Duodenal mucosa (tissue), 2 donors: ENCODE results near the gene RIMKLA.

Experiments
- H3K27ac ChIP-seq: one replicate; pipeline ENCODE4 v1.7.0; 2013; ENCODE audit warnings: low read depth, low read length
- H3K27me3 ChIP-seq, 2 donors: one replicate each; pipeline ENCODE4 v1.7.0; 2013; ENCODE audit warnings: low read length in 2 of 2, control low read depth in 1 of 2; ENCODE audit not compliant: insufficient read depth in 2 of 2, control insufficient read depth in 1 of 2
- H3K36me3 ChIP-seq, 2 donors: one replicate each; pipeline ENCODE4 v1.7.0; 2013; ENCODE audit warnings: low read length in 2 of 2, control low read depth in 1 of 2; ENCODE audit not compliant: insufficient read depth in 2 of 2, control insufficient read depth in 1 of 2
- H3K4me1 ChIP-seq, 2 donors: one replicate each; pipeline ENCODE4 v1.7.0; 2013; ENCODE audit warnings: low read length in 2 of 2, control low read depth in 1 of 2; ENCODE audit not compliant: insufficient read depth in 2 of 2, control insufficient read depth in 1 of 2
- H3K4me3 ChIP-seq, 2 donors: one replicate each; pipeline ENCODE4 v1.7.0; 2013; ENCODE audit warnings: low read length in 2 of 2, low read depth in 1 of 2
- H3K9ac ChIP-seq, 2 donors: one replicate each; pipeline ENCODE4 v1.7.0; 2013; ENCODE audit warnings: low read length in 2 of 2, low read depth in 1 of 2
- H3K9me3 ChIP-seq, 2 donors: one replicate each; pipeline ENCODE4 v1.7.0; 2013; ENCODE audit warnings: low read length in 2 of 2, control low read depth in 1 of 2; ENCODE audit not compliant: control insufficient read depth in 1 of 2

RIMKLA gene

DNA sequence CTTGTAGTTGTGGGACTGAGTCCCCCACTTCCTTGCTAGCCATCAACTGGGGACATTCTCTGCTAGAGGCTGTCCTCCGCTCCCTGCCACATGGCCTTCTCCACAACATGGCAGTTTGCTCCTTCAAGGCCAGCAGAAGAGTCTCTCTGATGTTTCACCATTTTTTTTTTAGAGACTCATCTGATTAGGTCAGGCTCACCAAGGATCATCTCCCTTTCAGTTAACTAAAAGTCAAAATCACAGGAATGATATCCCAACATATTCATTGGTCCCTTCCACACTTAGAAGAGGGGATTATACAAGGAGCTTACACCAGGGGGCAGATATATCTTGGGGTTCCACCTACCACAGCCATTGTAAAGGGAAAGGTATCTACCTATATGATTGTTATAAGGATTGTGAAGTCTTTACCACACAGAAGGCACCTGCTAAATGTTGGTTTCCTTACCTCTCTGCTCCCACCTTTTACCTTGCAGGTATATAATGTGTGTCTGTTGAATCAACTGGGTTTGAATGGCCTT lies 23.3 kb downstream of the RIMKLA start:
- no peaks in the 10 kb centered on the region for H3K36me3 ChIP-seq
- no peak overlapping the region for H3K9ac ChIP-seq
- no peak overlapping the region for H3K27ac ChIP-seq
- H3K9me3 ChIP-seq: no peaks in the 10 kb centered on the region
- no peaks in the 10 kb centered on the region for H3K27me3 ChIP-seq
- H3K4me1 ChIP-seq: no peaks in the 10 kb centered on the region
- no peak overlapping the region for H3K4me3 ChIP-seq

DNA sequence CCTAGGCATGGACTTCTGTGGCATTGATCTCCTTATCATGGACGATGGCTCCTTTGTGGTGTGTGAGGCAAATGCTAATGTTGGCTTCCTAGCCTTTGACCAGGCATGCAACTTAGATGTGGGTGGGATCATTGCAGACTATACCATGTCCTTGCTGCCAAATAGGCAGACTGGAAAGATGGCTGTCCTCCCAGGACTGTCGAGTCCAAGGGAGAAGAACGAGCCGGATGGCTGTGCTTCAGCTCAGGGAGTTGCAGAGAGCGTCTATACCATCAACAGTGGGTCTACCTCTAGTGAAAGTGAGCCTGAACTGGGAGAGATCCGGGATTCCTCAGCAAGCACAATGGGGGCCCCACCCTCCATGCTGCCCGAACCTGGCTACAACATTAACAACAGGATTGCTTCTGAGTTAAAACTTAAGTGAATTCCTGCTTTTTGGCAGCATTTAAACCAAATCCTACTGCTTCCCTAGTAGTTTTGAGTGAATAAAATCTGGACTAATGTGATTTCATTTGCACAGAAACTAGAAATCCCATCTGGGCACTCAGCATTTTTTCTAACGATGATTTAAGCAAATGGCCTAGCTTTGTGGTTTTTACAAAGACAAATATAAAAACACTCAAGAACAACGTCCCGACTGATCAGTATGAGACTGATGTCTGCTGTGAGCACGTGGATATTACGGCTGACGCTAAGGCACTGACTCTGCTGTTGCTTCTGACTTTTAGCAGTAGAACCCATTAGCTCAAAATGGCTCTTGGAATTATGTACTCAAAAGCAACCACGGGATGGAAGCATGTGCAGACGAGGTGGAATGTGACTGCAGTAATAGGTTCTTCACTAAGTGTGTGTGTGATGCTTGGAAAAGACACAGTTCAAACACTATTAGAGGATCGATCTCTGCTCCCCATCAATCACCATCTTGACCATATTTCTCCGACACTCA lies 34.2 kb downstream of the RIMKLA start:
- H3K9ac ChIP-seq: no peak overlapping the region
- H3K9me3 ChIP-seq: no peaks in the 10 kb centered on the region
- no peak overlapping the region for H3K27ac ChIP-seq
- H3K4me1 ChIP-seq: no peaks in the 10 kb centered on the region
- no peaks in the 10 kb centered on the region for H3K27me3 ChIP-seq
- no peaks in the 10 kb centered on the region for H3K36me3 ChIP-seq
- H3K4me3 ChIP-seq: no peak overlapping the region

DNA sequence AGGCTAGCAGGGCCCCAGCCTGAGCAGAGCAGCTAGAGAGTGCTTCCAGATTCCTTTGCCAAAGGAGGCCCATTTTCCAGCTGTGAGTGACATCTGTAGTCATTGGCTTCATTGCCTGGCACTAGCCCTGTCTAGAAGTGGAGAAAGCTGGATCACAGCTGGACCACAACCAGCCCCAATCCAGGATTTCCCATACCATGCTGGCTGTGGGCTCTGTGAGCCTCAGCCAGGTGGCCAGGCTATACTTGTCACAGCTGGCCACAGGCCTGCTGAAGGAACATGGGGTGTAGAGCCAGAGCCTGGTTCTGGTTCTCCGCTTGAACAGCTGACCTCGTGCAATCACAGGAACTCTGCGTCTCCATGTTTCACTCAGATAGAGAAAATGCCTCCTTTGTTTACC lies 36.6 kb downstream of the RIMKLA start:
- H3K4me1 ChIP-seq: peaks cover 0 to 12% of the 10 kb centered on the region in 2 donors
- no peaks in the 10 kb centered on the region for H3K27me3 ChIP-seq
- no peaks in the 10 kb centered on the region for H3K36me3 ChIP-seq
- H3K9me3 ChIP-seq: no peaks in the 10 kb centered on the region
- H3K9ac ChIP-seq: no peak overlapping the region
- H3K4me3 ChIP-seq: no peak overlapping the region
- no peak overlapping the region for H3K27ac ChIP-seq

DNA sequence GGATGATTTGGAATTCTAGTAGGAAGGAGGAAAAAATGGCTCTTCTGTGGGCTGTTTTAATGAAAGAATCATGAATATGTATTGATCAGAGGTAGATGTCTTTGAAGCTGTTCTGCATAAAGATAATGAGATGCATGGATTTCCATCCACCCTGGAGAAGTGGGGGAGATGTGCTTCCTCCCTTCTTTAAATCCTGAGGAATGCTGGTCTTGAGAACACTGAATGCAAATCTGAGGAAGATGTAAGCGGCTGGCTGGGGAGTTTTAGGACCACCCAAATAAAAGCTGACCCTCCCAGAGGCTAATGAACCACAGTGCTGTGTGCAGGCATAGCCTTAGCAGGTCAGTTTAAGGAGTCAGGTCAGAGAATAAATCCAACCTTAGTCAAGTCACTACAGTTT lies 37.9 kb downstream of the RIMKLA start:
- H3K4me1 ChIP-seq: peaks cover 0 to 12% of the 10 kb centered on the region in 2 donors
- no peaks in the 10 kb centered on the region for H3K27me3 ChIP-seq
- no peaks in the 10 kb centered on the region for H3K36me3 ChIP-seq

DNA sequence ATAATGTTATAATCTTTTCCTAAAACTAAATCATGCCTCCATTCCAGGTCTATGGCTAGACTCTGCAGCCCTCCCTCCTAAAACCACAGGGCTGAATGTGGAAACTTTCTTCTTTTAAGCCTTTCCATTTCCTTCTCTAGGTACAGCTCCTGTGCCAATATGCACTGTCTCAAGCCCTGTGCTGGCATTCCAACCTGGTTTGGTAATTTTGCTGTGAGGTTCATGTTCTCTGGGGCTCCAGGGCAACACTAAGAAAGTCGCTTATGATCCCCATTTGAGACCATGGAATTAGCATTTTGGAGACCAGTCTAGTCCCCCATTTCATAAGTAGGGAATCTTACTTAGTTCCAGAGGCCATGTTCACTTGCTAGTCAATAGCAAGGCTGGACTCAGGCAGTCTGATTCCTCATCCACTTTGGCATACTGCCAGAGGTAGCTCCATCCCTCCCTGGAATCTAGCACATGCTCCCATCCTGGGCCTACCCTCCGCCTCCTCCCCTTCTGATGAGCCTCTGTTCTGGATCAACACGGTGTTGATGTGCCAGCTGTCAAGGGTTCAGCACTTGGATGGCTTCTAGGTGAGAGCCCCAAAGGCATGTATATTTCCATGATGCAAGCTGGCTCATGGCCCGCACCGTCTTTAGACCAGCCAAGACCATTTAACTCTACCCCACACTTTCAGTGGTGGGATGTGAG lies 38.7 kb downstream of the RIMKLA start:
- H3K9ac ChIP-seq: no peak overlapping the region
- H3K4me3 ChIP-seq: no peak overlapping the region
- peaks cover 0 to 12% of the 10 kb centered on the region in 2 donors for H3K4me1 ChIP-seq
- no peaks in the 10 kb centered on the region for H3K27me3 ChIP-seq
- H3K36me3 ChIP-seq: no peaks in the 10 kb centered on the region
- no peaks in the 10 kb centered on the region for H3K9me3 ChIP-seq
- no peak overlapping the region for H3K27ac ChIP-seq

More for the DNA sequence above, 37.9 kb downstream of the RIMKLA start:
- no peaks in the 10 kb centered on the region for H3K9me3 ChIP-seq
- no peak overlapping the region for H3K4me3 ChIP-seq
- no peak overlapping the region for H3K9ac ChIP-seq
- H3K27ac ChIP-seq: no peak overlapping the region

DNA sequence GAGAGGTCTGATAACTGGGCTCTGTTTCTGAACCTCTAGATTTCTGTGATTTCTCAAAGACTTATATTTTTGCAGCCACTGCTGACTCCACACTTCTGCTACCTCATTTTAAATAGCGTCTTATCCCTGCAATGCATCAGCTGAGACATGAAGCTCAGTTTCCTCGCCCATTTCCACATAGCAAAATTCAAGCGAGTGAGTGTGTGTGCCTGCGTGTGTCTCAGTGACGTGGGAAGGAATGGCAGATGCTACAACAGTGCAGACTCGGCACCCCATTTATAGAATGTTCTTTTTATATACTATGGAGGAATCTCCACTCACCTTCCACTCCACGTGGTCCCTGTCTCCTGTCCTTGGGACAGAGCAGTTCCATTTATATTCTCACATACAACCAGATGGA lies 39.5 kb downstream of the RIMKLA start:
- H3K27ac ChIP-seq: no peak overlapping the region
- H3K9ac ChIP-seq: no peak overlapping the region
- H3K36me3 ChIP-seq: no peaks in the 10 kb centered on the region
- H3K4me3 ChIP-seq: no peak overlapping the region
- H3K9me3 ChIP-seq: no peaks in the 10 kb centered on the region
- H3K27me3 ChIP-seq: no peaks in the 10 kb centered on the region
- peaks cover 0 to 12% of the 10 kb centered on the region in 2 donors for H3K4me1 ChIP-seq

DNA sequence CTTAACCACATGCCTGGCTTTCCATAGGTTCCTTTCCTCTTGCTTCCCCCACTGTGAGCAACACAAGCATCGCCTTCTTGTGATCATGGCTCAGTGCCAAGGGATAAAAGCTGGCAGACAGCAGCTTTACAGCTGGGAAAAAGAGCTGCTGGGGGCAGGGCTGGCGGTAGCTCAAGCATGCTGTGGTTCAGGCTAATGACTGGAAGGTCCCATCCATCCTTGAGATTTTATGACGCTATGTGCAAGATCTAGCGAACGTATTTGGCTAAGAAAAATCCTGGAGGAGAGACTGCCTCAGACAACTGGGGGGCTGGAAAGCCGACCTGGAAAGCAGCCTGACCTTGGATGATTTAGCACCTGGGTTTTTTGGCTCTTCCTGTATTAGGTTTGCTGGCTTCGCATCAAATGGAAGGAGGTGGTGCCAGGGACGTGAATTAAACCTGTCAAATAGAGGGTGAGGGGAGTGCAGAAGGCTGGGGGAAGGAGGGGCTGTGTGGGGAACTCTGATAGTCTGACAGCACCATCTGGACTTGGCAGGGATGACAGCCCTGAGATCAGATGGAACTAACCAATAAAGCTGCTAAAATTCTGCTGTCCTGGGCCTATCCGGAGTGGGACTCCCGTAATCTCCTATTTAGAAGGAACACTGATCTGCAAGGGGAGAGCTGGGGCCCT lies 40.5 kb downstream of the RIMKLA start:
- Histone ChIP-seq H3K4me3 (no peak overlapping the region), H3K9me3 (no peaks in the 10 kb centered on the region), H3K9ac (no peak overlapping the region), H3K4me1 (peaks cover 0 to 12% of the 10 kb centered on the region in 2 donors), H3K27ac (no peak overlapping the region), H3K36me3 (no peaks in the 10 kb centered on the region), H3K27me3 (no peaks in the 10 kb centered on the region)

DNA sequence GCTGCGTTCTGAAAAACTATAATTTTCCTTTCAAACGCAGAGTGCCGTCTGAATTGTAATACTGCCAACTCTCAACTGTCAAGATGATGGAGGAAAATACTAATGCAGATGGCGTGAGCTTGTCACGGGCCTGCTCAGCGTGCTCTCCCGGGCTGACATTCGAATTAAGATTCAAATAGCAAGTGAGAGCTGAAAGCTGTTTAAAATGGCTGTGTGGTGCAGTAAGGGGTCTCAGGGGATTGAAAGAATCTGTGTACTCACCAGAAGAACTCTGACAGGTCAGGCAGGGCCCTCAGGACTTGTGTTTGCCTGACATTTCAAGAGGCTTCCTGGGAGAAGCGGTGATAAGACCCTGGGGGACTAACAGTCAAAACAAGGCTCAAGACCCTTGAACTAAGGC lies 42.1 kb downstream of the RIMKLA start:
- H3K9me3 ChIP-seq: no peaks in the 10 kb centered on the region
- H3K27me3 ChIP-seq: no peaks in the 10 kb centered on the region
- H3K36me3 ChIP-seq: no peaks in the 10 kb centered on the region
- H3K9ac ChIP-seq: no peak overlapping the region
- H3K4me3 ChIP-seq: no peak overlapping the region
- peaks cover 0 to 12% of the 10 kb centered on the region in 2 donors for H3K4me1 ChIP-seq
- H3K27ac ChIP-seq: no peak overlapping the region

DNA sequence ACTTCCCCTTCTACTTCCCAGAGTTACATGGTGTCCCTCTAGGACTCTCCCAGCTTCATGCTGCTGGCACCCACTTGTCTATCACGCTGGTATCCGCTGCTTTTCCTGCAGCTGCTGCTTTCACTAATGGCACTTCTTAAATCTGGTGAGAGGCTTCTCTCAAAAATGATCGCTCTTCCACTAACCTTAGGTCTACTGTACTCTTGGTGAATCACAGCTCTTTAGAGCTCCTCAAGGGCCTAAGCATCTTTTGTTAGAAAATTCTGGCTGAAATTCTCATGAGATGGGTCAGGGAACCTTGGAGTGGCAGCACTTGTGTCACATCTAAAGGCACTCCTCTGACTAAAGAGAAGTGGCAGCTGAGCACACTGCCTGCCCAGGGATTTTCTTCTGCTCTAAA lies 43.1 kb downstream of the RIMKLA start:
- Histone ChIP-seq H3K4me3 (no peak overlapping the region), H3K9me3 (no peaks in the 10 kb centered on the region), H3K4me1 (peaks cover 0 to 12% of the 10 kb centered on the region in 2 donors), H3K27me3 (no peaks in the 10 kb centered on the region), H3K36me3 (no peaks in the 10 kb centered on the region), H3K27ac (no peak overlapping the region), H3K9ac (no peak overlapping the region)

DNA sequence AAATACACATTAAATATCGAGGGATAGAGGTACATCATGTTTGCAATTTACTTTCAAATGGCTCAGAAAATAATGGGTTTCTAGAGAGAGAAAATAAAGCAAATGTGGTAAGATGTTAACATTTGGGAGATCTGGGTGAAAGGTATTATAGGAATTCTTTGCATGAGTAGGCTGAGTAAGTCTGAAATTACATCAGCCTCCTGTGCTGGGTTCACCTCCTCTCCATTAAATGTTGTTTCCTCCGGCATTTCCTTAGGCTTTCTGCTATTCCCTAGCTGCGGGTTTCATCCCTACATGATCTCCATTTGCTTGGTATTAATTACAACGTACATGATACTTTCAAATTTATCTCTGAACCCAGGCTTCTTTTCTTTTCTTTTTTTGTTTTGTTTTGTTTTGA lies 43.6 kb downstream of the RIMKLA start:
- no peaks in the 10 kb centered on the region for H3K27me3 ChIP-seq

More for the DNA sequence above, 43.6 kb downstream of the RIMKLA start:
- Histone ChIP-seq H3K36me3 (no peaks in the 10 kb centered on the region), H3K9ac (no peak overlapping the region), H3K4me3 (no peak overlapping the region), H3K4me1 (peaks cover 0 to 12% of the 10 kb centered on the region in 2 donors), H3K9me3 (no peaks in the 10 kb centered on the region), H3K27ac (no peak overlapping the region)
